NCI-H2227 treated with DMSO at 0.1 percent for 48 hours (cell line): Measurements from ENCODE around the gene FAM131C.
"Not testable (repeated sequence)": the region's sequence is repeated elsewhere in the genome, so short reads cannot be mapped to it uniquely, and the experiment has no call there.

Experiments used
- DNase-seq: peaks from one replicate; lab custom pipeline; 2025; lab: John Stamatoyannopoulos, UW

The FAM131C gene, protein sequence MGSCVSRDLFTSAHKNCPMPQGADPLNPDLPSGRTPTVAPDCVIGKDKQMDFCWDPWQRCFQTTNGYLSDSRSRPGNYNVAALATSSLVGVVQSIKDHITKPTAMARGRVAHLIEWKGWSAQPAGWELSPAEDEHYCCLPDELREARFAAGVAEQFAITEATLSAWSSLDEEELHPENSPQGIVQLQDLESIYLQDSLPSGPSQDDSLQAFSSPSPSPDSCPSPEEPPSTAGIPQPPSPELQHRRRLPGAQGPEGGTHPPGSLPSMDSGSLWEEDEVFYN

DNA sequence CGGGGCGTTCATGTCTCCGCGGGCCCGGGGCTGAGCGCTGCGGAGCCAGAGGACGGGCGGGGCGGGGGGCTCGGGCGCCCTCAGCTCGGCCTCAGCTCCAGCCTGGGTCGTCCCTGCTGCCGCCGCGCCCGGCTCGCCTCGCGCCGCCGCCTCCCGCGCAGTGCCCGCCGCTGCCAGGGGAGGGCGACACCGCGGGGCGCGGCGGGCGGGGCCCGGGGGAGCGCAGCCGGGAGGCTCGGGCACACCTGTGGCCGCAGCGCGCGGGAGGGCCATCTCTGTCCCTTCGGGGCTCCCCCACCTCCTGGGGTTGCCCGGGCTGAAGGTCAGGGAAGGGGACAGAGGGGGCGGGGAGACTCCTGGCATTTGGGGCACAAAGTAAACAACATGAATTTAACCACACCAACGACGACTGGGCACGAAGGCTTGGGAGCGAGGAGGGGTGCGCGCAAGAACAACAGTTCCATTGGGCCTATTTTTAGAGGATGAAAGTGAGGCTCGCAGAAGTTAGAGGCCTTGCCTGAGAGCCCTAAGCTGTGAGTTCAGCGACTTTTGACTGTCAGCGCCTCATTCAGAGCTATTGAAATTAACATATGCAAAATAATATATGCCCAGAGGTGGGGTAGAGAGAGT, at the start of gene FAM131C:
Gene FAM131C (minus strand): TSS at position 162 of the 630 bp plus-strand sequence. CDS start 209 bp downstream, outside the sequence.
- DNase-seq: no peak

DNA sequence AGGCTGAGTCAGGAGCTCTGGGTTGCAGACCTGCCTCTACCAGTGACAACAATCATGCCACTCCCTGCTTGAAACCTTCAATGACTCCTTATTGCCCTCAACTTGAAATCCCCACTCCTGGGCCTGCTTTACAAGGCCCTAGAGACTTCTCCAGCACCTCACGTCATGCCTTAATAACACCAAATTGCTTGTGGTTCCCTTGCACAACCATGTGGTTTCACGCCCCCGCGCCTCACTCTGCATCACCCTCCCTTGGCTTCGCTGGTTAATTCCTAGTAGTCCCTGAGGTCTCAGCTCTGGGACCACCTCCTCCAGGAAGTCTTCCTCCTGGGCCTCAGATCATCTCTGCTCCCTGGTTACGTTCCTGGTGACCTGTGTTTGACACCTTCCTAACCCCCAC, 49.5 kb upstream of the FAM131C start:
- DNase-seq: no peak

DNA sequence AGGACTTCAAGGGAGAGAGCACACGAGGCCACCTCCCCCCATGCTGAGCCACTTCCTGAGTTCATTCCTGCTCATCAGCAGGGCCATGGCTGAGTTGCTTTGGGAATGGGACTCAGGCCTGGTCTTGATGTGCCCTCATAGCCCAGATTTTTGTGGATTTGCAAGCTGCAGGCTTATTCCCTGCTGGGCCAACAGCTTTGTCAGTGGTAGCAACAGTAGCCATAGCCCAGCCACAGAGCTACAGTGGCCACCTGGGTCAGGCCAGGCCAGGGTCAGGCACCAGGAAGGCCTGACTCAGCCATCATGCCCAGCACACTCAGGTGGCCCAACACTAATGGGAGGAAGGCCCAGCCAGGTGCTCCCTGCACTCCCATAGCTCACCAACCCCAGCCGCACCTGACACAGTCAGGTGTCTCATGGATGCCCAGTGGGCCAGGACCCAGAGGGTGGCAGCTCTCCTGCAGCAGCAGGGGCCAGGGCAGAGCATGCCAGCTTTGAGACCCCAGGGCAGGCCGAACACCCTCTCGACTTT, 49.0 kb upstream of the FAM131C start:
- no peak for DNase-seq

DNA sequence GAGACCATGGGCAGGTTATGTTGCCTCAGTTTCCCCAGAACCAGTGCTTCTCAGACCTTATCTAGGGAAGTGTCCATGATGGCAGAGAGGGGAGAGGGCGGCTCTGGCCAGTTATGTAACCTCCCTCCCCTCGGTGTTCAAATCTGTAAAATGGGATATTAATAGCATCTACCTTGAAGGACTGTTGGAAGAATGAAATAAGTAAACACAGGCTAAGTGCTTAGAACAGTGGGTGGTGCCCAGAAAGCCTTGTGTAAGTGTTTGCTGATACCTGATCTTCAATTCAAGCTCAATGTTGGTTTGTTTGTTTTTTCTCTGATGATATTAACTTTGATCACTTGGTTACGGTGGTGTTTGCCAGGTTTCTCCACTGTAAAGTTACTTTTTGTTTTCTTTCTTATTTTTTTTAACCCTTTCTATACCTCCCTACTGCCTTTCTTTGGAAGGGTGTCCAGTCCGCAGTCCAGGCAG, 47.5 kb upstream of the FAM131C start:
- no peak for DNase-seq

DNA sequence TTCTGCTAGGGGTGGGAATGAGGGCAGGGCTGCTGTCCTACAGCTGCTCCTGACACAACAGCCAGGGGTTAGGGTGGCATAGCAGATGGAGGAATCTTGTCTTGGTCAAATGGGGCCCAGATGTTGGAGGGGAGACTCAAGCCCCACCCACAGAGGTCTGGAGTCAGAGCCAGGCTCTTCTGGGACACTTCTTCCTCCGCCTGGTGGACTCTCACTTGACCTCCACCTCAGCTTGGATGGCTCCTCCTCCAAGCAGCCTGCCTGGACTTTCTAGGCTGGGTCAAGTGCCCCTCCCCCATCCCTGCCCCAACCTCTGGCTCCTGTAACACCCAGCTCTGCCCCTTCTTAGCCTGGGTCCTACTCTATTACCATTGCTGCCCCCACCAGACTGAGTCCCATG, 47.0 kb upstream of the FAM131C start:
- no peak for DNase-seq

DNA sequence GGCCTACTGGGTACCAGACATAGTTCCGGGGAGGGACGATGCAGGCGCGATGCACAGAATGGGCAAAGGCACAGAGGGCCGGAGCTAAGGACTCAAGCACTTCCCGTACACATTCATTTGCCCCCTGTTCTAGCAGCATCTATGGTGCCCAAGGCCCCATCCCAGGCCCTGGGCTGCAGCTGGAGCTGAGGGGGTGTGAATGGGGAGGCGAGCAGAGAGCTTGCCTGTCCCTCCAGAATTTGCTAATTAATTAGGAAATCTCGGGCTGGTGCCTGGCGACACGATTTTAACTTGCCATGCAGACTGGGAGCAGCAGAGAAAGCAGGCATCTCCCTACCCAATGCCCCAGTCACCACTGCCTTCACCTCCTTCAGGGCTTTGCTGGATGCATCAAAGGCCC, 46.5 kb upstream of the FAM131C start:
- no peak for DNase-seq

DNA sequence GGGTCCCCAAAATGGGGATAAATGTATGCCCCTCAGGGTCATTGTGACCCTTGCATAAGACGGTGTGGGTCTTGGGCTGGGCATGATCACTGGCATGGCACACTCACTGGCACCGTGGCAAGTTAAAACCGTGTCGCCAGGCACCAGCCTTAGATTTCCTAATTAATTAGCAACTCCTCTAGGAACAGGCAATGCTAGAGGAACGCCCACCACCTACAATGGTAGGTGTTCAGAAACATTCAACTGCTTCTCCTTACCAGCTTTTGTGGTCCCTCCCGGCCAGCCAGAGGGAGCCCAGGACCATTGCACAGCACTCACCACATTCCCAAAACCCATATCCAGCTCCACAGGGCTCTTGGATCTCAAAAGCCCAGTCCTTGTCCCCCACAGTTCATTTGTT, 46.1 kb upstream of the FAM131C start:
- DNase-seq: no peak

DNA sequence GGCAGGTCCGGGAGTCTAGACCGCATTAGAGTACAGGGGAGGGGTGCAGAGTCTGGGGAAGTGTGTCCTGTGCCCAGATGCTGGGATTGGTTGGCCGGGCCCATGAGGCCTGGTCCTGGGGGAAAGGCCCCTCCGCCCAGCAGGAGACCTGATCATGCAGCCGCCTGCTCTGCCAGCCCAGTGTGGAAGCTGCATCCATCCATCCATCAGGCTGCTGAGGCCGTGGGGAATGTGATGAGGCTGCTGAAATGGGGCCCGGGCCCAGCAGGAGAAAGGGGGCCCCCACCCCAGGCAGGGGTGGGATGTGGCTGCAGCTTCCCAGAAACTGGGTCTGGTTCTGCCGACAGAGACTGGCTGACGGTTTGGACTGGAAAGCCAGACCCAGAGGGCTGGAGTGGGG, 45.3 kb upstream of the FAM131C start:
- no peak for DNase-seq

DNA sequence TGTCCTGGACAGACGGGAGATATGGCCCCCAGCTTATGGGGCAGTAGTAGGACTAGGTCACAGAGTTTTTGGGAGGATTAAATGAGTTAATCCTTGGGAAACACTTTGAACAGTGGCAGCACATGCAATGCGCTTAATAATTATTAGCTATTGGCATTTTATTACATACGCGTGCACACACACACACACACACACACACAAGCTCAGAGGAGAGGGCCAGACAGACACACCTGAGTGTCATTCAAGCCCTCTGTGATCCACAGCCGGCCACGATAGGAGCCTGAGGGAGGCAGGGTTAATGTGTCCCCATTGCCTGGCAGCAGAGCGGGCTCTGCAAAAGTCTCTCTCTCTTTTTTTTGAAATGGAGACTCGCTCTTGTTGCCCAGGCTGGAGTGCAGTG, 44.5 kb upstream of the FAM131C start:
- no peak for DNase-seq

DNA sequence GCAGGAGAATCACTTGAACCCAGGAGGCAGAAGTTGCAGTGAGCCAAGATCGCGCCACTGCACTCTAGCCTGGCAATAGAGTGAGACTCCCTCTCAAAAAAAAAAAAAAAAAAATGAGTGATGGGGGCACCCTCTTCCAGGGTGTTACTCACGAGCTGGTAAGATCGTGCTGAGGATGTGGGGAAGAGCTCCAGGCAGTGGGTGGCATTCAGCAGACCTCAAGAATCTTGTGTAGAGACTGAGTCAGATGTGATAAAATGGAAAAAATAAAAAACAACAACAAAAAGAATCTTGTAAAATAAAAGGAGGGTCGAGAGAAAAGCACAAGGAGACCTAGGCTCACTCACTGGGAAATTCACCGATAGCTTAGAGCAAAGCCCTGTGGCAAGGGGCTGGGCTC, 43.9 kb upstream of the FAM131C start:
- DNase-seq: no peak

DNA sequence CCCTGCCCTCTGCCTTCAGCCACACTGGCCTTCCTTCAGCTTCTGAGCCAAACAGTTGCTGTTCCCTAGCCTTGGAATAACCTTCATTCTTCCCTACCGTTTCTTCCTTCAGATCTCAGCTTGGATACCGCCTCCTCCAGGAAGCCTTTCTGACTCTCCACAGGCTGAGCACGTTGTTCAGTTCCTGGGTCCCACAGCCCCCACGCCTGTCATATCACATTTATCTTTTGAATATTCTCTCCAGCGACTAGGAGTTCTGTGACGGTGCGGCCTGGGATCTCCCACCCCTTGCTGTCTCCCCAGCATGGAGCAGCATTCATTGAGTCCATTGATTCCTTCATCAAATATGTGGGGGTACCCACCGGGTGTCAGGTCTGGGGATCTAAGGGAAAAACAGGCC, 43.2 kb upstream of the FAM131C start:
- no peak for DNase-seq

DNA sequence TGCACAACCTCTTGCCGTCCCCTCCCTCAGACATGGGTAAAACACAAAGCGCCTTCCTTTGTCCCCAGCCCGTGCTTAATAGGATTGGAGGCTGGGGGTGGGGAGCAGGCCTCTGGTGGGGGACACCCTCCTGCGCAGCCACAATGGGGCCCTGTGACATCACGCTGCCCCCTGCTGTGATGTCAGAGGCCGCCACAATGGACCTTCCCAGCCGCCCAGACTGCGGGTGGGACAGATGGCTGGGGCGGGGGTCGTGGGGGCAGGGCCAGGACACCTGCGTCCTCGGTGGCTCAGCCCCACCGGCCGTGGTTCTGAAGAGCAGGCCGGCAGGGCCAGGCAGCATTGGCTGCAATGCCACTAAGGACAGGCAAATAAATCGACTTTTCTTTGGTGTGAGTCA, 42.6 kb upstream of the FAM131C start:
- no peak for DNase-seq

DNA sequence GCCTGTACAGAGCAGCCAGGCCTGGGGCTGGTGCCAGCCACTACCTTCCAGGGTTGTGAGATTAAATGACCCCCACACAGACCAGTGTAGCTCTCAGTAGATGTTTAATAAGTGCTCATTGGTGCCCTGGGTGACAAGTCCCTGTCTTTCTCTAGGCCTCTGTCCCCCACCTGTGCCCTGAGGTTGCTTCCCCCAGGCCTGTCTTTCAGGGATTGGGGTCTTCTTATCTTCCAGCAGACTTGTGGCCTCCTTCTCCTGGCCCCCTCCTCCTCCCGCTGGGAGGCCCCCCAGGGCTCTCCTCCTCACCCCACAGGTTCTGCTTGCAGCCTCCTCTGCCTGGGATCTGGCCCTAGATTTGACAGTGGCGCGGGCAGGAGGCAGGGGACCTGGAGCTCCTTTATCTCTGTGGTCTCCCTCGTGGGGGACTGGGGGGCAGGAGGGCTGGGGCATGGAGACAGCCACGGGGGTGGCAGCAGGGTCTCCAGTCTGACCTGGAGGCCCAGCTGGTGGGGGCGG, 42.1 kb upstream of the FAM131C start:
- no peak for DNase-seq

DNA sequence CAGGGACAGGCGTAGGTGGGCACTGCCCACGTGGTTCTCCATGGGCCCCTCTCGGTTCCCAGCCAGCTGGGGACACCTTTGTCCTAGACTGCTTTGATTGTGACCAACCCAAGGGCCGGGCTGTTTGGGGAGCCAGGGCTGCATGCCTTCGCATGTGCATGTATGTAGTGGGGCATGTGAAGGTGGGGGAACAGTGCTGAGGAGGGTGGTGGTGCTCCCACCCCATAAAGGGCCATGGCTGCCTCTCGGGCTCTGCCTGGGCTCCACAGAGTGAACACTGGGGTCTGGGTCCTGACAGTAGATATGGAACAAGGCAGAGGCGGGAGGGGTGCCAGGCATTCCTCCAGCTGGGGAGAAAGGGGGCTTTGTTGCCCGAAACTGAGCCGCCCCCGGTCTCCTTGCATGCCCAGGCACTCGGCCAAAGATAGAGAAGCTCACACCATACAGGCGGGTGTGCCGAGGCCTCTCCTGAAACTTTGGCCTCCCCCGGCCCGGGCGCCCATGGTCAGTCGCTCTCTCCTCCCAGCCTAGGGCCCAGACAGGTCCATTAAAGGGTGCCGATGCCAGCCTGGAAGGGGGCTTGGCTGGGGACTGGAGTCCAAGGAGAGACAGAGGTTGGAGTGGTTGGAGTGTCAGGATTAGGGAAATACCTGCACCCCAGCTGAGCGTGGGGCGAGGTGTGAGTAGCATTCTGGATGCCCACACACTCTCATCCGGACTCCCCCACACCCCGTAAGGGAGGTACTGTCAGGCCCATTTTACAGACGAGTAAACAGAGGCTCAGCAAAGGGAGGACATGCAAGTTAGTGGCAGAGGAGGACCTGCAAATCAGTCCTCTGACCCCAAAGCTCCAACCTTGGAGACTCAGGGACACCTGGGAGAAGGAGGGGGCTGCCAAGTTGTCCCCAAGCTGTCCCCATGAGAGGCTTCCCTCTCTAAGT, 41.3 kb upstream of the FAM131C start:
- DNase-seq: no peak

DNA sequence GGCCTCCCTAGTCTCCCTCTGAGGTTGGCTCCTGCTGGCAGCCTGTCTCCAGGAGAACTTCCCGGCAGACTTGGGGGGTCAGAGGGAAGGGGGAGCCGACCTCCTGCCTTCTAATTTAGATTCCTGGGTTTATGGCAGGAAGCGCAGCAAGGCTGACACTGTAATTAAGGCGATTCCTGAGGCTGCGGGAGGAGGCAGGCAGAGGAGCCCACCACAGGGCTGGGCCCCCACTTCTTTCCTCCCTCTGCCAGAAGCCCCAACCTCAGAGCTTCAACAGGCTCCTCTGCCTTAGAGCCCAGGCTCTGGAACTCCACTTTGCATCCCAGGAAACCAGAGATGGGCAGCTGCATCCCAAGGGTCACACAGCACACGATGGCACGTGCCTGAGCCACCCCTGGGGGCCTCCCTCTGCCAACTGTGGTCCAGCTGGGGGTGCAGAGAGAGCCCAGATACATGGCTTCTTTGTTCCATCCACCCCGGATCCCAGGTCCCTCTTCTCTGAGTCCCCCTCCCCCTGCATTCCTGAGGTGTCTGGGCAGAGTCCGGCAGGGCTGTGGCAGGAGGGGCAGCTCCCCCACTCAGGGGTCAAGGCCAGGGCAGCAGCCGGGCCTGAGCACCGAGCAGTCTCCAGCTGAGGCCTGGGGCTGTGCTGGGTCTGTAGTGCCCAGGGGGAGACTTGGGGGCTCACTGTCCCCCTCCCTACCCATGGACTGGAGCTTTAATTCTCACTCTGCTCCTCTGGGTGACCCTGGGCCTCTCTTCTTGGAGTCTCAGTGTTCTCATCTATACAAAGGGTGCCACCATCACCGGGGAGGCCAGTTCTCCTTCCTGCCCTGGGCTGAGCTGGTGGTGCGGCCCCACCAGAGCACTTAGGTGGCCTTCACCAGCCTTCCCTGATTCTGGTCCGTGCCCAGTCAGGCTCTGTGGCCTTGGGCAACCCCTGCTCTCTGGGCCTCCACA, 39.4 kb upstream of the FAM131C start:
- no peak for DNase-seq

DNA sequence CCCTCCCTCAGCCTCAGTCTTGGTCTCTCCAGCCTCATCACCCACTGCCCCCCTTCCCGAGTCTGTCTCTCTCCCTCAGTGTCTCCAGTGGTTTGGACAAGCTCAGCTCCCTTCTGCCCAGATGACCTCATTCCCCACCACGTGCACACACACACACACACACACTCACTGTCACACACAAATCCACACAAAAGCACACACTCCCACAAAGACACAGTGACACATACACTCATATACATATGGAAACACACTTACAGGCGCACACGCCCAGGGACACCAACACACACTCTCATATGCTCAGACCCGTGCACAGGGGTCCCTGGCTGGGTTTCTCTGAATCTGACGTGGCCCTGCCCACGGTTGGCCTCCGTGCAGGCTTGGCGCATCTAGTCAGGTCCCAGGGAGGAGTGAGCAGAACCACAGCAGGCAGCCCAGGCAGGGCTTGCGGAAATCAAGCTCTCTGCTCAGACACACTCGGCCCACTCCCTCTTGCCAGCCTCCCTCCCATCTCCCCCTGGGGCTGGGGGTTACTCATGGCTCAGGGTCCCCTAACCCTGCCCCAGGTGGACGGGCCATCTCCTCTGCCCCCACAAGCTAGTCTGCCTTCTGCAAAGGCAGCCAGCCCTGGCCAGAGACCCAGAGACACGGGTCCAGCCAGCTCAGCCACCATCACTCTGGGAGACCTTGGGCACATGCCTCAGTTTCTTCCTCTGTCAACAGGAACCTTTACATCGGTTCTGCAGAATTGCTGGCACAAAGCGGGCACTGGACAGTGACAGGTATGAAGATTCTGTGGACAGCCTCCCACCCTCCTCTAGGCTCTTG, 38.5 kb upstream of the FAM131C start:
- DNase-seq: no peak

DNA sequence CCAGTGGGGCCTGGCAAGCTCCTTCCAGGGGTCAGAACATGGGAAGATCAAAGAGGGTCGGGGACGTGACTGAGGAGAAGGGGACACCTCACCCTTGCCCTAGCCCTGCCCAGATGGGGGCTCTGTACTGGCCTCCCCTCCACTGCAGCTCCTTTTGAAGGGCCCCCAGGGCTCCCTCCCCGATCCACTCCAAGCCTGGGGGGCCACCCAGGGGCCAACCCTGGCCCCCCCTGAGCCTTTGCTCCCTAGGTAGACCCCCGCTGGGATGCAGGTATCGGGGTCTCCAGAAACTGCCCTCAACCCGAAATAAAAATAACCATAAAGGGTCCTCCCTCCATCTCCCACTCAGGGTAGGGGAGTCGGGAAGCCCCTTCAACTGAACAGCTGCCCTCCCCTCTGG, 37.4 kb upstream of the FAM131C start:
- no peak for DNase-seq

DNA sequence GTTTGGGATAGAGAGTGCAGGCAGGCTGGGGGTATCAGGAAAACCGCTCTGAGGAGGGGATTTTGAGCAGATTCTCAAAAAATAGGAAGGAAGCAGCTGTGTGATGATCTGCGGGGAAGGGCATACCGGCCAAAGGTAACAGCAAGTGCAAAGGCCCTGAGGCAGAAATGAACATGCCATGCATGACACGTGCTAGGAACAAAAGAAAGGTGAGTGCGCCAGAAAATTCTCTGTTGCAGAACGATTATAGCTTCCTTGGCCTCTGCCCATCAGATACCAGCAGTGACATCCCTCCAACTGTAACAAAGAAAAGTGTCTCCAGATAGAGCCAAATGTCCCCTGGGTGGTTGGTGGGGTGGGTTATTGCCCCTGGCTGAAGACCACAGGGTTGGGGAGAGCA, 37.0 kb upstream of the FAM131C start:
- DNase-seq: no peak

DNA sequence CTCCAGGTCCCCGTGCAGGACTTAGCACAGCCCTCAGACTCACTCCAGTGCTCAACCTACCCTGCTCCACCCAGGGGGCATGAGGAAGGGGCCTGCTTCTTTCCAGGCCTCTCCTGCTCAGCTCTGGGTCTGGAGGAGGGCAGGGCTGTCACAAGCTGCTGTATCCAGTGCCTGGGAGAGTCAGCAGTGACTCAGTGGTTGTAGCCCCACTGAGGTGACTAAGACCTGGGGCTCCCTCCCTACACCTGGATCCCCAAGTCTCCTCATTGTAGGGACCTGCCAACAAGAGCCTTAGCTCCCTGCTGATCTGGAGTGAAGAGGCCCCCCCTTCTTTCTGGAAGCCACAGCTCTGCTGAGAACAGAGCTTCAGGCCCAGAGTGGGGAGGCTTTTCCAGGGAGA, 36.1 kb upstream of the FAM131C start:
- DNase-seq: no peak

DNA sequence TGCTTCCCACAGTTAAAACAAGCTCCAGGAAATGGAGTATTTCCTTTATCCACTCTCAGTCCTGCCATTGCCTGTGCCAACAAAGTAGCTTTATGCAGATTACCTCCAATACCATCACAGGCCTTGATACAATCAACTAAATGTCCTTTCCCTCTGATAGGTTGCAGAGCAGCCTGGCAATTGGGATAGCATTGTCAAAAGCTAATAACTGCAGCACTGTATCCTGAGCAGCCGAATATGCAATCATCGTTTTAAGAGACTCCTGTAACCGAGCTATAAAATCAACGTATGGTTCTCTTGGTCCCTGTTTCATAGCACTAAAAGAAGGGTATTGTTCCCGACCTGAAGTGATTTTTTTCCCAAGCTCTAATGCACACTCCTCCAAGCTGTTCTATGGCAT, 33.6 kb upstream of the FAM131C start:
- DNase-seq: not testable (repeated sequence)
